H1 (cell line): ENCODE measurements around the gene ZBTB20. TPM values are rescaled to one million over a fixed set of nuclear protein-coding genes. Genes with fewer than 3 reads are reported as not detected.

Experiments
- YY1 ChIP-seq: IDR thresholded peaks from 2 replicates; pipeline ENCODE4 v1.6.1; 2011; ENCODE audit warnings: low read depth, mild to moderate bottlenecking, low read length
- polyA plus RNA-seq, 7 experiments: library from polyadenylated mRNA; depleted of rRNA in 3 of 7; stranded (reverse) in 5 of 7; unstranded in 2 of 7; fragments of >200 nt in 5 of 7; fragments of 200-250 nt in 2 of 7; gene quantifications; 1 replicate in 5 of 7; 2 replicates in 1 of 7; 4 replicates in 1 of 7; pipeline versions ENCODE4 v1.2.1 to v1.2.3, GENCODE V29; 2011 to 2013; ENCODE audit warnings: missing spikeins in 2 of 7, mixed read lengths in 2 of 7
- total RNA-seq: library from RNA; stranded (reverse); fragmentation: NEBNext Ultra II Directional; extraction: Animal tissue kit (Norgen Biotek cat#: 25700); gene quantifications from 2 replicates; pipeline ENCODE4 v1.2.1, GENCODE V29; 2021

The ZBTB20 gene
- total and polyA plus RNA-seq, 2 of the 8 experiments (the other 6 are each of a cell fraction or from before 2014, with no cell fraction given): 0.35 to 1.3 TPM

DNA sequence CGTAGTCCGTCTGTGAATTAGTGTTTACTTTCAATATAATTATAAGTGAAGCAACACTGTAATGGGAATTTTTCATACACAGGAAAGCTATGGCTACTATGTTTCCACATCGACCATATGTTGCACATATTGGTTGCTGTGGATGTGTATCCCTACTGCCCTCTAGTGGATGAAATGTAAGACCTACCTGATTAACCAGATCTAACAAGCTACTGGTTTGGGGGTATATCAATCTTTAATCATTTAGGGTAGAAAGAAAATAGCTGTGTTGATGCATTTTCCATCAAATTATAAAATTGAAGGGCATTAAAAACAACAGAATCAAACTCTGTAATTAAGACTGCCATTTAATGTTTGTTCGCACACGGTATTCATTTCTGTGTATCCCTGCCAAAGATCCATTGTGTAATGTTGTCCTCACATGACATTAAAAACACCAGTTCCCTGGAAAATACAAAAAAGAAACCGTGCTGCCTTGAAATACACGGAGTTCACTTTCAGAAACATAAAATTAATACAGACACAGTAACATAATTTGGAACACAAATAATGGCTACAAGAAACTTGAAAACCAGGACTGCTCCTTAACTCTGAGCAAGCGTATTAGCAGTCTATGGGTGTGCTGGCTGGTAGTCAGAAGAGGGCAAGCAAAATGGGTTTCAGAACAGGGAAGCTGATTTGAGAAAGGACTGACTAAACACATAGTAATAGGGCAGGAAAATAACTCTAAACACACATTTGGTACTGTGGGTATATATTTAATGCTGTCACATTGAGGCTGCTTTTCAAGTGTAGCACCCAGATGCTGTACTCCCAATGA lies 728.2 kb downstream of the ZBTB20 start (continued):
- TF ChIP-seq YY1: no peak
- TF ChIP-seq, all 59 proteins: peak for 4
